HG03378 (cell line): ENCODE measurements around the gene CBLN1.

Experiments used
- ATAC-seq: cut with Tn5 transposase; IDR thresholded peaks from one replicate; pipeline ENCODE4 v1.9.1; 2021; ENCODE audit warnings: mild to moderate bottlenecking, moderate library complexity; ENCODE audit not compliant: unreplicated experiment

CBLN1 gene

DNA sequence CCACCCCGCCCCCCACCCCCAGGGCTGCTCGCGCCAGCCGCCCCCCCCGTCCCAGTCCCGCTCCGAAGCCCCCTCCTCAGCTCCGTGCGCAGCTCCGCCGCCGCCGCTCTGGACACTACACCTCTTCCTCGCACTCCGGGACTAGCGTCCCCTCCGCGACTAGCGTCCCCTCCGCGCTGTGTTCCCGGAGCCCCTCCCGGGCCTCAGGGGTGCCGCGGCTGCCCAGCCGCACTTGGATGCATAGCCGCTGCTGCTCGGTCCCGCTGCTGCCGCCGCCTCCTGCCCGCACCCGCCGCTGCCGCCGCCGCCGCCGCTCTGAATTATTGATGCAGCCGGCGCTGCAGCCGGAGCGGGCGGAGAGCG is at the start of gene CBLN1:
Gene CBLN1, minus strand, starts transcription at position 359 of the 363 bp plus-strand sequence. CDS start 373 bp downstream, outside the sequence.
- ATAC-seq = no peak

DNA sequence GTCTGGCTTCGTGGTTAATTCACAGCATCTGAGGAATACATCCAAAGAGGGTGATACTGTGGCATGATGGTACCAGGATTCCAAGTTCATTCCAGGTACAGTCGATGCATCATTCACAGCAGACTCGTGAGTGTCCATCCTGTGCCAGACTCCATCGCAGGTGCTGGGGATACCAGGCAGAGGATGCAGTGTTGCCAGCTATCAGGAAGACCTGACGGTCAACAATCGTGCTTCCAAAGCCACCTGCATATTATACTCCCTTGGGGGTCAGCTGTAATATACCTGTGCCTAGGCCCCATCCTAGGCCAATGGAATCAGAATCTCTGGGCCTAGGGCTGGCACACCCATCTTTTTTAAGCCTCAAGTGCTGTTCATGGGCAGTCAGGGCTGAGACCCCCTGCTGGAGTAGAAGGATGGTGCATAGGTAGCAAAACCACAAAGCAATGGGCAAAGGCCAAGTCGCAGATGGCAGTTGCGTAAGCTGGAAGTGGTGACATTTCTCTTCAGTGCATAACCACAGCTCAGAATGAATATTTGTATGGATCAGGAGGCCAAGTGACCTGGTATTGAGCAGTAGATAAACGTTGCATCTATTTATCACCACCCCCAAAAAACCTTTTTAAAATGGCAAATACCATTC is 49.0 kb upstream of the CBLN1 start:
- ATAC-seq = no peak

DNA sequence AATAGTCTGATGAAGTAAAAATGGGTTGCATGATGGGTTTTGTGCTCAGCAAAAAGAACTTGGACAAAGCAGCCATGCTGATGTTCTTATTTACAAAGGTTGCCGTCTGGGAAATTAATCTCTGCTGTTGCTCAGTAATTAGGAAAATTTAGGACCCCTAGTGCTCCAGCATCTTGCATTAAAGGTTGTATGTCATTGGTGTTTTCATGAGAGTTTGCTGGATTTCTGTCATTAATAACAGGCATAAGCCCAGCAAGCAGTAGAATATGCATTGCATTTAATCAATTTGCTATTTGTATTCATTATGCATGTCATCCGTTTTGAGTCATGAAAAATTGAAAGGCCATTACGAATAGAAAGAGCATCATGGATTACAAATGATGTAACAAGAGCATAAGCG is 46.7 kb upstream of the CBLN1 start:
- ATAC-seq = no peak

- ATAC-seq = no peak
Measured at GRCh38 chr16:49327466-49327865, 45.8 kb upstream of the CBLN1 start.

GRCh38 chr16:49324703-49325102 is 43.1 kb upstream of the CBLN1 start:
- no peak for ATAC-seq

DNA sequence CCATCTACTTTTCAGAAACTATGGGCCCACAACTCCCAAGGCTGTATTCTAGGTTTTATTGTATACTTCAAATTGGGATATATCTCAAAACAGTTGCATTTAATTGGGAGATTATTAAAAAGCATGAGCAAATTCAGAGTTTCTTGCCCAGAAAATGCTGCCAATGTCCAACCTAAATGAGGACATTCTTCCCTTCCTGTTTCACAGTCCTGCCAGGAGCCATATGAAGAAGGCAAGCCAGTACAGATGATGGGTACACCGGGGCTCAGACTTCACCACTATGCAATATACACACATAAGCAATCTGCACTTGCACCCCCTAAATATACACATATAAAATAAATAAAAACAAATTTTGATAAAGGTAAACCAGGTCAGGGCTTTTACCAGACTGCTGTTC is 34.0 kb upstream of the CBLN1 start:
- ATAC-seq = no peak

DNA sequence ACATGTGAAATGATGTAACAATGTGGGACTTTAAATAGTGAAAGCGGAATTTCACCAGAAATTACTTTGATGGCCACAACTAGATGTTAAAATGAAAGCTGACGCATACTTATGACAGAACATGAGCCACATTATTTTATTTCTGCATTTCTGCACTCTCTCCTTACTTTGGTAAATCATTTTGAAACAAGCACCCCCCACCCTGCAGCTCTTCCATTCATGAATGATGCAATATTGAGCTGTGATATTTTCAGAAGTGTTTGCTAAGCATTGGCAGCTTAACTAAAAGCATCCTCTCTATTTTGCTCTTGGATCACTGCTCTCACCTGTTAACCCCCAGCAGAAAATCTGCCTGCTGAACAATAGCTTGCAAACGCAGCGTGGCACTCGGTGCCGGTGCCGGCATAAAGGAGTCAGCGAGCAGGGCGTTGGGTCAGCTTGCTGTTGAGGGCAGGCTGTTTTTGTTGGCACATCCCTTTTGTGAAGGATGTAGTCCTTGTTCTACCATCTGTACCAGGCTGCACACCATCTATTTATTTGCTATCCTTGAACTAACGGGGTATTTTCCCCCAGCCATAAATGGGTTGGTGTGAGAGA is 30.8 kb upstream of the CBLN1 start:
- ATAC-seq = no peak

DNA sequence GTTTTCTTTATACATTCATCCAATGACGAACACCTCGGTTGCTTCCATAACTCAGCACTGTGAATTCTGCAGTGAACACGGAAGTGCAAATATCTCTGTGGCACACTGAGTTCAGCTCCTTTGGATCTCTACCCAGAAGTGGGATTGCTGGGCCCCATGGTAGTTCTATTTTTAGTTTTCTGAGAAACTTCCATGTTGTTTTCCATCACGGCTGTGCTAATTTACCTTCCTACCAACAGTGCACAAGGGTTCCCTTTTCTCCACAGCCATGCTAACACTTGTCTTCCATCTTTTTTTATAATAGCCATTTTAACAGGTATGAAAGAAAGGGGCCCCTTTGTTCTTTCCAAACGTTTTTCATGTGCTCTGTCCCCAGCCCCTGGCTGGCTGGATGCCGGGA is 30.2 kb upstream of the CBLN1 start:
- ATAC-seq = no peak

- ATAC-seq = no peak
Measured at GRCh38 chr16:49307176-49307575, 25.5 kb upstream of the CBLN1 start.

DNA sequence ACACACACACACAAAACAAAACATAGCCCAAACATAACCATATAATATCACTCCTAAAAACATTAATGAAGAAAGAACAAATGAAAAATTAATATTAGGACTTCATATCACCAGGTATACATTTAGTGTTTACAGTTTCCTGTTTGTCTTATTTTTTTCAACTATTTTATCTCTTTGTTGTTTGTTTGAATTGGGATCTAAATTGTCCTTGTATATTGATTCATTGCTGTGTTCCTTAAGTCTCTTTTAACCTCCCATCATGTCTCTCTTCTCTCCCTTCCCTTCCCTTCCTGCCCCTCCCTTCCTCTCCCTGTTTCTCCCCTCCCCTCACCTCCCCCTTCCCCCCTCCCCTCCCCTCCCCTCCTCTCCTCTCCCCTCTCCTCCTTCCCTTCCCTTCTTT is 23.8 kb upstream of the CBLN1 start:
- ATAC-seq = no peak

DNA sequence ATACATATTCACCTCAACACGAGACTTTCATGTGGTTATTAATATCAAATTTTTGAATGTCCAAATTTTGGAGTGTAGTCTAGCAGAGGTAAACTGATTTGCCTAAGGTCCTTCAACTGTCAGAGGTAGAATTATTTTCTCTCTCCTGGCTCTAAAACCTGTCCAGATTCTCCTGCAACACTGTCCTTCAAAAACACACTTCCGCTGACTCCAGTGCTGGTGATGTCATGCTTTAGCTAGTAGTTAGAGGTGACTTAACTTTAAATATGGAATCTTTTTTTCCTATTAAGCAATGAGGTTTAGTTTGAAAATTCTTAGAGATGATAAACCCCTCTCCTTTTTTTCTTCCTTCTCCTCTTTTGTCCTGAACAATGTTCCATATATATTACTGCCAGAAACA is 10.8 kb upstream of the CBLN1 start:
- ATAC-seq = no peak

DNA sequence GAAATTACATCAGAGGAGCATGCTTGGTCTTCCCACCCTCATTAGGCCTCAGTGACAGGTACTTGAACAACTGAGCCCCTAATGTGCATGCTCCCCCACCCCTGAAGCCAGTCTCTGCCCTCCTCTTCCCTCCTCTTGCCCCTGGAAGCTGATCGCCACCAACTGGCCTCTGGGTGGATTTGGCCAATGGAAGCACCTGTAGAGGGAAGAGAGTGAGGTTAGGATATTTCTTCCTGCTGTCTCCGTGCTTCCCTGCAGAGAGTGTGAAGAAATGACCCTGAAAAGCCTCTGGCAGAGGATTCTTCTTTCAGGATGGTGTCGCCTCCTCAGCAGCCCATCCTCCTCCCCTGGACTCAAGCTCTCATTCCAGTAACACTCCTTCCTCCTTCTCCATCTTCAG is 5.9 kb upstream of the CBLN1 start:
- ATAC-seq = no peak

GRCh38 chr16:49284962-49285361 is 3.3 kb upstream of the CBLN1 start:
- ATAC-seq = no peak

DNA sequence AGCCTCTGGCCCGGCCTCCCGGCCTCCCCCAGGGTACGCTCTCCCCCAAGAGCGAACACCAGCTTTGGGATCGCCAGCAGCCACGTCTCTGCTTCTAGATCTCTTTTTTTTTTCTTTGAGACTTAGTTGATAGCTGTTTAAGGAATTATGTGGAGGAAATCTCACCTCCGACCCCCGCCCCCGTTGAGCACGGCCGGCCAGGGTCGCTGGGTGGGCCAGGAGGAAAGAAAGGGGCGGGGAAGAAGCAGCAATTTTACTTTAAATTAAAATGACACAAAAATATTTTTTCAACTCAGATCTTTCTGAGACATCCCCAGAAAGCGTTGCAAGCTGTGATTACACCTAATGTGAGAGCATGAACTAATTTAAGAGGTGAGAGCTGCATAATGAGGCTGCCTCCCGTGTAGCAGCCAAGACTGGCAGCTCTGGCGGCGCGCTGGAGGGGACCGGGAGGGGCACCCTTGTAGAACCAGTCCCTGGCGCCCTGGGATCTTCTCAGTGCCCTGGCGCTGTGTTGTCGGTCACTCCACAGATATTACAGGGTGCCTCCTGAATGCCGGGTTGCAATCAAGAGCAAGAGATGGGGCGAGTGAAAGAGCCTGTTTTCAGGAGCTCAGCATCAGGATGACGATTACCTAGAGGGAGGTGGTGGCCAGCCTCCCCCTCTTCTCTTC is 1.9 kb upstream of the CBLN1 start:
- no peak for ATAC-seq

- ATAC-seq = no peak
Measured at GRCh38 chr16:49282690-49283375, 1.2 kb upstream of the CBLN1 start.

DNA sequence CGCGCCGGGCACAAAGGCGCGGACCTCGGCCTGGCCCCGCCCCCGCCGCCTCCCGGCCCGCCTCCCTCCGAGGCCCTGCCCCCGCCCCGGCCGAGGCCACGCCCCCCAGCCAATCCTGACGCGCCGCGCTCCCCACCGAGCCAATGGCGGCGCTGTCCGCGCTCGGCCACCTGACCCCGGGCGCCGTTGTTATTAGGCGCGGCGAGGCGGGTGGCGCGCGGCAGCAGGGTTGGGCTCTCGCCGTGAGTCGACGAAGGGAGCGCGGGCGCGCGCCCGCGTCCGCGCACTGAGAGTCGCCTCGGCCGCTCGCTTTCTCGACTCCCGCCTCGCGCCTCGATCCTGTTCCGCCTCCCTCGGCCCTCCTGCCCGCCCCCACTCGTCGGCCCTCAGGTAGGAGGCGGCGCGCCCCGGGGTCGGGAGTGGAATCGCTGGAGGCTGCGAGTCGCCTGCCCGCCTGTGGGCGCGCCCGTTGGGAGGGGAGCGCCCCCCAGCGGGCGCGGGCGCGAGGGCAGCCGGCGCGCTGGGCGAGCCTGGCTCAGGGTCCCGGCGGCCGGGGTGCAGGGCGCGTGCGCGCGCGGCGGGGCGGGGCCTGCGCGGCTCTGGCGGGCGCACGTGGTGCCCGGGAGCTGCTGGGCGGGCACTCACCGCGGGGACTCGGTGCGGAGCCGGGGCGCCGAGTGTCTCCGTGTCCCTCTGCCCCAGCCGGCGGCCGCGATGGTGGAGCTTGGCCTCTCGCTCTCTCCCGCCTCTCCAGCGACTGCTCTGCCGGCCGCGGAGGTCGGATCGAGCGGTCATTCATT is 405 bp upstream of the CBLN1 start:
- ATAC-seq = no peak

- ATAC-seq = no peak
Measured at GRCh38 chr16:49280841-49281371, 732 bp downstream of the CBLN1 start.

DNA sequence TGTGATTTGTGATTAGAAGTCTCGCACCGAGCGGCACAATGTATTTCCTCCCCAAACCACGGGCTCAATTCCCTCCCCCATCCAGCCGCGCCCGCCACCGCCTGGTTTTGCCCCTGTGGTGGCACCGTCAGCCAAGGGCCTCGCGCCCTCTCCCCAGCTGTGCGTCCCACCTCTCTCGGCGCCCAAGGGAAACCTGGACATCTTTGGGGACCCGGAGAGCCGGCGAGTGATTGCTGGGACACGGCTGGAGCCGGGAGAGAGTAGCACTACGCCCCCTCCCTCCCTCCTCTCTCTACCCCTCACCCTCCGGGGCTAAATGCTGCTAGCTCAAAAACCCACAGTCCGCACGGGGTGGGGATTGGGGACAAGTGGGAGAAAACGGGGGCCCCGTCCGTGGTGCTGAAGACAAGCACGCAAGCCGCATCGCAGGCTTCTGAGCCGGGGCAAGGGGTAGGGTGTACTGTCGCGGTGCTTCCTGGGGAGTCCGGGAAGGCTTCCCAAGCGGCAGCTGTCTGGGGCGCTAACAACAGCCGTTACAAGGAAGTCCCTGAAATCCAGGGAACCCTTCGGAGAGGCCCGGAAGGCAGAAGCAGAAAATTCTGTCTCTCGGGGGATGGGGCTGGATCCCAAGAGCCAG is 1.4 kb downstream of the CBLN1 start:
- ATAC-seq = no peak

DNA sequence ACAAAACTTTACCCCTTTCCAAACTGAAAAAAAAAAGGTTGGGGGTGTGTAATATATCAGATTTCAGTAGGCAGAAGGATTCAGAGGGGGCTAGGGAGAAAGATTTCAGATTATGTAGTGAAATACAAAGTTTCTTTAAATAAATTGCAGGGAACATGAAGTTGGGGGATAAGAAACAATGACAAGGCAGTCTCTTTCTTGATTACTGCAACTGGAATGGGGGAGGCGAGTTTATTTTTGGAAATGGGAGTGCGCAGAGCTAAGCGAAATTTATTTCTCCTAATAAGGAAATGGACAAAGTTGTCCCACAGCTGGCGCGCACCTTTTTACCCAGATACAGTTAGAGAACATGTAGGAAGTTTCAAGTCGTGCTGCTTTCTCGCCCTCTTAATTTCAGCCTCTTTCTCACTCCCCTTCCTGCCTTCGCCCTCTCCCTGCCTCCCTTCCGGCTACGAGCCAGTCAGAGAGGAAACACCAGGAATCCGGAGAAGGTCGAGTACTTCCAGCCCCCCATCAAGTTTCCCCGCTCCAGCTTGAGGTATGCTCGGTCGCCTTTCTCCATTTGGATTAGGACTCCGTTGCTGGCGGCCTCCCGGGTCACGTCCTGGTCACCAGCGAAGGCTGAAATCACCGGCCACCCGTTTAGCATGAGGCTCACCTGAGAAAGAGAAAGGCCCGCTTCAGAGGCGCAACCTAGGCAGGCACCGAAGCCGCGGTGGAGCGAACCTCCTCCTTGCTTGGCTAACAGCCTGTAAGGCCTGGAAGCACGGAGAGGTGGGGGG is 2.5 kb downstream of the CBLN1 start:
- ATAC-seq = no peak

DNA sequence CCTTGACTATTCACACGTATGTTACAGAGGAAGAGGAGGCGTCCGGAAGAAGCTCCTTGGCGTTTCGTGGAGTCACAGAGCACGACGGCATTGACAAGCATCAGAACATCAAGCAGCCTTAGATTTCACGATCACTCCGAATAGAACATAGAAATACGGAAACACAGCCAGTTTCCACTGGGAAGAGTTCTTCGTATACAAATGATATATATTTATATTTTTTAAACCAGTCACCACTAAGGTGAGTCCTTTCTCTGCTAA is 3.1 kb downstream of the CBLN1 start:
- ATAC-seq = no peak
